HepG2 (cell line): ENCODE measurements around the gene PLA2G2A. TPM values are rescaled to one million over a fixed set of nuclear protein-coding genes. Genes with fewer than 3 reads are reported as not detected.
A peak's percentile ranks its signal among the peaks of the same experiment; 100 is the strongest.

Source experiments
- AHR ChIP-seq: IDR thresholded peaks from 2 replicates; pipeline ENCODE4 v1.6.1; 2018; ENCODE audit warnings: missing genetic modification reagents, missing compliant biosample characterization
- ATF1 ChIP-seq: IDR thresholded peaks from 2 replicates; pipeline ENCODE4 v1.6.1; 2016; ENCODE audit warnings: mild to moderate bottlenecking, control low read depth
- CCAR2 ChIP-seq: fragments of 200-400 bp; formaldehyde crosslinking; optimal IDR thresholded peaks from 2 replicates; pipeline ENCODE3; 2018; ENCODE audit warnings: low read depth, mild to moderate bottlenecking, low read length, moderate library complexity
- FOXM1 ChIP-seq: sonication (generic); formaldehyde crosslinking; IDR thresholded peaks from 2 replicates; pipeline ENCODE4 v1.5.0; 2020; ENCODE audit warnings: missing genetic modification reagents
- MAFF ChIP-seq: IDR thresholded peaks from 2 replicates; pipeline ENCODE4 v1.6.1; 2011; ENCODE audit warnings: low read depth, low read length, improper control_type of control experiment
- NBN ChIP-seq: fragments of 450-650 bp; conservative IDR thresholded peaks from 2 replicates; pipeline ENCODE4 v1.6.1; 2017
- REL ChIP-seq: sonication (generic); formaldehyde crosslinking; conservative IDR thresholded peaks from 2 replicates; pipeline ENCODE4 v1.8.0; 2022; ENCODE audit warnings: mild to moderate bottlenecking, missing genetic modification reagents, moderate library complexity
- SAFB2 ChIP-seq: sonication (generic); formaldehyde crosslinking; IDR thresholded peaks from 2 replicates; pipeline ENCODE4 v1.5.1; 2020; ENCODE audit warnings: missing genetic modification reagents, low read depth, mild to moderate bottlenecking, borderline replicate concordance
- SCMH1 ChIP-seq: sonication (generic); formaldehyde crosslinking; IDR thresholded peaks from 2 replicates; pipeline ENCODE4 v1.9.0; 2021; ENCODE audit warnings: missing genetic modification reagents, mild to moderate bottlenecking, borderline replicate concordance
- SNAI1 ChIP-seq: sonication (generic); formaldehyde crosslinking; IDR thresholded peaks from 2 replicates; pipeline ENCODE4 v1.5.0; 2020; ENCODE audit warnings: mild to moderate bottlenecking, missing genetic modification reagents, borderline replicate concordance
- TSC22D2 ChIP-seq: sonication (generic); formaldehyde crosslinking; IDR thresholded peaks from 2 replicates; pipeline ENCODE4 v1.5.1; 2020; ENCODE audit warnings: missing genetic modification reagents, mild to moderate bottlenecking, borderline replicate concordance
- ZFP62 ChIP-seq: sonication (generic); formaldehyde crosslinking; IDR thresholded peaks from 2 replicates; pipeline ENCODE4 v1.4.0; 2020; ENCODE audit warnings: missing genetic modification reagents
- ZNF143 ChIP-seq: sonication (generic); formaldehyde crosslinking; IDR thresholded peaks from 2 replicates; pipeline ENCODE4 v1.4.0; 2020; ENCODE audit warnings: missing genetic modification reagents
- ZSCAN29 ChIP-seq: sonication (generic); formaldehyde crosslinking; conservative IDR thresholded peaks from 2 replicates; pipeline ENCODE4 v1.4.0; 2020; ENCODE audit warnings: mild to moderate bottlenecking, missing genetic modification reagents
- polyA plus RNA-seq, 8 experiments: library from polyadenylated mRNA; depleted of rRNA in 3 of 8; stranded (reverse) in 7 of 8; unstranded in 1 of 8; fragments of >200 nt; fragmentation: Illumina TruSeq in 4 of 8; extraction: Trizol in 4 of 8; gene quantifications; 2 replicates each; pipeline versions ENCODE4 v1.2.1 to v1.2.3, GENCODE V29; 2011 to 2016; ENCODE audit warnings: low read depth in 4 of 8, missing spikeins in 1 of 8, mixed read lengths in 1 of 8; ENCODE audit not compliant: insufficient read depth in 1 of 8
- total RNA-seq, 5 experiments: library from RNA; depleted of rRNA; stranded (reverse); fragments of >200 nt; fragmentation: Illumina TruSeq; extraction: Trizol; gene quantifications; 2 replicates each; pipeline ENCODE4 v1.2.3, GENCODE V29; 2016; ENCODE audit warnings: low read depth in 1 of 5
- TF ChIP-seq, protein P1 (sequence below): IDR thresholded peaks from 2 replicates; pipeline ENCODE4 v1.6.1; 2016; ENCODE audit warnings: low read depth, missing genetic modification reagents, missing compliant biosample characterization
- TF ChIP-seq, protein P2 (sequence below): sonication (generic); formaldehyde crosslinking; conservative IDR thresholded peaks from 2 replicates; pipeline ENCODE4 v1.4.0; 2020; ENCODE audit warnings: missing genetic modification reagents
- TF ChIP-seq, protein P3 (sequence below): IDR thresholded peaks from 2 replicates; pipeline ENCODE4 v1.6.1; 2016; ENCODE audit warnings: mild to moderate bottlenecking
- TF ChIP-seq, protein P4 (sequence below): IDR thresholded peaks from 2 replicates; pipeline ENCODE4 v1.6.1; 2018; ENCODE audit warnings: missing genetic modification reagents, mild to moderate bottlenecking, missing compliant biosample characterization
- TF ChIP-seq, protein P5 (sequence below): sonication (generic); formaldehyde crosslinking; IDR thresholded peaks from 2 replicates; pipeline ENCODE4 v1.4.0; 2020; ENCODE audit warnings: mild to moderate bottlenecking, missing genetic modification reagents

Gene PLA2G2A
- total and polyA plus RNA-seq, 2 of the 13 experiments (the other 11 are each of a cell fraction or from before 2014, with no cell fraction given): 0.35 to 30.3 TPM

DNA sequence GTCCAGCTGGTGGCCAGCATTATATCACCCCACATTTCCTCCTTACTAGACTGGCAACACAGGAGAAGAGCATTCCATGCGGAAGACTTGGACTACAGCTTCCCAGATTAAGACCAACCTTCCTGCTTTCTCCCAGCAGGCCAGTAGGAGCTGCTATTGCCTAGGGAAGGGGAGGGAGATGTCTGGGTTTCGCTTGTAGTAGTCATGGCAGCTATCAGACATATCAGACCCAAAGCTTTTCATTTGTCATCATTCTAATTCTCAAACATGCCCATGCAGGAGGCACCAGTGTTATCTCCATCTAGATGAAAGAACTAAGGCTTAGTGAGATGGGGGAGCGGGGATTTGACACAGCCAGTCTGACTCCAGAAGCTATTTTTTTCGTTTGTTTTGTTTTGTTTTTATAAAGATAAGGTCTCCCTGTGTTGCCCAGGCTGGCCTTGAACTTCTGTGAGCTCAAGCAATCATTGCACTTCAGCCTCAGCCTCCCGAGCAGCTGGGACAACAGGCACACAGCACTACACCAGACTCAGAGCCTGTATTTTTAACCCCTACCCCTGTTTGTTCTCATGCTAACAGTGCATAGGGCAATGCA is 4.5 kb downstream of the PLA2G2A start (continued):
- no peak for TF ChIP-seq FOXM1
- TF ChIP-seq CCAR2: no peak
- TF ChIP-seq NBN: no peak
- no peak for TF ChIP-seq ATF1 (CRISPR knock-in tag)
- TF ChIP-seq ZNF143: no peak
- TF ChIP-seq, protein P1, sequence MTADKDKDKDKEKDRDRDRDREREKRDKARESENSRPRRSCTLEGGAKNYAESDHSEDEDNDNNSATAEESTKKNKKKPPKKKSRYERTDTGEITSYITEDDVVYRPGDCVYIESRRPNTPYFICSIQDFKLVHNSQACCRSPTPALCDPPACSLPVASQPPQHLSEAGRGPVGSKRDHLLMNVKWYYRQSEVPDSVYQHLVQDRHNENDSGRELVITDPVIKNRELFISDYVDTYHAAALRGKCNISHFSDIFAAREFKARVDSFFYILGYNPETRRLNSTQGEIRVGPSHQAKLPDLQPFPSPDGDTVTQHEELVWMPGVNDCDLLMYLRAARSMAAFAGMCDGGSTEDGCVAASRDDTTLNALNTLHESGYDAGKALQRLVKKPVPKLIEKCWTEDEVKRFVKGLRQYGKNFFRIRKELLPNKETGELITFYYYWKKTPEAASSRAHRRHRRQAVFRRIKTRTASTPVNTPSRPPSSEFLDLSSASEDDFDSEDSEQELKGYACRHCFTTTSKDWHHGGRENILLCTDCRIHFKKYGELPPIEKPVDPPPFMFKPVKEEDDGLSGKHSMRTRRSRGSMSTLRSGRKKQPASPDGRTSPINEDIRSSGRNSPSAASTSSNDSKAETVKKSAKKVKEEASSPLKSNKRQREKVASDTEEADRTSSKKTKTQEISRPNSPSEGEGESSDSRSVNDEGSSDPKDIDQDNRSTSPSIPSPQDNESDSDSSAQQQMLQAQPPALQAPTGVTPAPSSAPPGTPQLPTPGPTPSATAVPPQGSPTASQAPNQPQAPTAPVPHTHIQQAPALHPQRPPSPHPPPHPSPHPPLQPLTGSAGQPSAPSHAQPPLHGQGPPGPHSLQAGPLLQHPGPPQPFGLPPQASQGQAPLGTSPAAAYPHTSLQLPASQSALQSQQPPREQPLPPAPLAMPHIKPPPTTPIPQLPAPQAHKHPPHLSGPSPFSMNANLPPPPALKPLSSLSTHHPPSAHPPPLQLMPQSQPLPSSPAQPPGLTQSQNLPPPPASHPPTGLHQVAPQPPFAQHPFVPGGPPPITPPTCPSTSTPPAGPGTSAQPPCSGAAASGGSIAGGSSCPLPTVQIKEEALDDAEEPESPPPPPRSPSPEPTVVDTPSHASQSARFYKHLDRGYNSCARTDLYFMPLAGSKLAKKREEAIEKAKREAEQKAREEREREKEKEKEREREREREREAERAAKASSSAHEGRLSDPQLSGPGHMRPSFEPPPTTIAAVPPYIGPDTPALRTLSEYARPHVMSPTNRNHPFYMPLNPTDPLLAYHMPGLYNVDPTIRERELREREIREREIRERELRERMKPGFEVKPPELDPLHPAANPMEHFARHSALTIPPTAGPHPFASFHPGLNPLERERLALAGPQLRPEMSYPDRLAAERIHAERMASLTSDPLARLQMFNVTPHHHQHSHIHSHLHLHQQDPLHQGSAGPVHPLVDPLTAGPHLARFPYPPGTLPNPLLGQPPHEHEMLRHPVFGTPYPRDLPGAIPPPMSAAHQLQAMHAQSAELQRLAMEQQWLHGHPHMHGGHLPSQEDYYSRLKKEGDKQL (CRISPR knock-in tag): no peak
- TF ChIP-seq, protein P2, sequence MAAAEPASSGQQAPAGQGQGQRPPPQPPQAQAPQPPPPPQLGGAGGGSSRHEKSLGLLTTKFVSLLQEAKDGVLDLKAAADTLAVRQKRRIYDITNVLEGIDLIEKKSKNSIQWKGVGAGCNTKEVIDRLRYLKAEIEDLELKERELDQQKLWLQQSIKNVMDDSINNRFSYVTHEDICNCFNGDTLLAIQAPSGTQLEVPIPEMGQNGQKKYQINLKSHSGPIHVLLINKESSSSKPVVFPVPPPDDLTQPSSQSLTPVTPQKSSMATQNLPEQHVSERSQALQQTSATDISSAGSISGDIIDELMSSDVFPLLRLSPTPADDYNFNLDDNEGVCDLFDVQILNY (CRISPR knock-in tag): no peak
- no peak for TF ChIP-seq REL (CRISPR knock-in tag)
- peak; percentile 34; the same call in 1 of the 2 replicates for TF ChIP-seq SAFB2 (CRISPR knock-in tag)
- TF ChIP-seq, protein P3, sequence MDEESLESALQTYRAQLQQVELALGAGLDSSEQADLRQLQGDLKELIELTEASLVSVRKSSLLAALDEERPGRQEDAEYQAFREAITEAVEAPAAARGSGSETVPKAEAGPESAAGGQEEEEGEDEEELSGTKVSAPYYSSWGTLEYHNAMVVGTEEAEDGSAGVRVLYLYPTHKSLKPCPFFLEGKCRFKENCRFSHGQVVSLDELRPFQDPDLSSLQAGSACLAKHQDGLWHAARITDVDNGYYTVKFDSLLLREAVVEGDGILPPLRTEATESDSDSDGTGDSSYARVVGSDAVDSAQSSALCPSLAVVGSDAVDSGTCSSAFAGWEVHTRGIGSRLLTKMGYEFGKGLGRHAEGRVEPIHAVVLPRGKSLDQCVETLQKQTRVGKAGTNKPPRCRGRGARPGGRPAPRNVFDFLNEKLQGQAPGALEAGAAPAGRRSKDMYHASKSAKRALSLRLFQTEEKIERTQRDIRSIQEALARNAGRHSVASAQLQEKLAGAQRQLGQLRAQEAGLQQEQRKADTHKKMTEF (CRISPR knock-in tag): peak; percentile 69; the same call in 1 of the 2 replicates
- no peak for TF ChIP-seq SCMH1 (CRISPR knock-in tag)
- TF ChIP-seq, protein P4, sequence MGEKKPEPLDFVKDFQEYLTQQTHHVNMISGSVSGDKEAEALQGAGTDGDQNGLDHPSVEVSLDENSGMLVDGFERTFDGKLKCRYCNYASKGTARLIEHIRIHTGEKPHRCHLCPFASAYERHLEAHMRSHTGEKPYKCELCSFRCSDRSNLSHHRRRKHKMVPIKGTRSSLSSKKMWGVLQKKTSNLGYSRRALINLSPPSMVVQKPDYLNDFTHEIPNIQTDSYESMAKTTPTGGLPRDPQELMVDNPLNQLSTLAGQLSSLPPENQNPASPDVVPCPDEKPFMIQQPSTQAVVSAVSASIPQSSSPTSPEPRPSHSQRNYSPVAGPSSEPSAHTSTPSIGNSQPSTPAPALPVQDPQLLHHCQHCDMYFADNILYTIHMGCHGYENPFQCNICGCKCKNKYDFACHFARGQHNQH: peak; percentile 99
- no peak for TF ChIP-seq MAFF
- no peak for TF ChIP-seq AHR
- no peak for TF ChIP-seq ZFP62
- TF ChIP-seq, protein P5, sequence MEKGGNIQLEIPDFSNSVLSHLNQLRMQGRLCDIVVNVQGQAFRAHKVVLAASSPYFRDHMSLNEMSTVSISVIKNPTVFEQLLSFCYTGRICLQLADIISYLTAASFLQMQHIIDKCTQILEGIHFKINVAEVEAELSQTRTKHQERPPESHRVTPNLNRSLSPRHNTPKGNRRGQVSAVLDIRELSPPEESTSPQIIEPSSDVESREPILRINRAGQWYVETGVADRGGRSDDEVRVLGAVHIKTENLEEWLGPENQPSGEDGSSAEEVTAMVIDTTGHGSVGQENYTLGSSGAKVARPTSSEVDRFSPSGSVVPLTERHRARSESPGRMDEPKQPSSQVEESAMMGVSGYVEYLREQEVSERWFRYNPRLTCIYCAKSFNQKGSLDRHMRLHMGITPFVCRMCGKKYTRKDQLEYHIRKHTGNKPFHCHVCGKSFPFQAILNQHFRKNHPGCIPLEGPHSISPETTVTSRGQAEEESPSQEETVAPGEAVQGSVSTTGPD (CRISPR knock-in tag): no peak
- no peak for TF ChIP-seq TSC22D2 (CRISPR knock-in tag)
- TF ChIP-seq SNAI1 (CRISPR knock-in tag): no peak
- TF ChIP-seq ZSCAN29 (CRISPR knock-in tag): no peak
